Daoy (cell line): ENCODE measurements around the gene ATP2A3. TPM values are rescaled to one million over a fixed set of nuclear protein-coding genes. Genes with fewer than 3 reads are reported as not detected.
A peak's percentile ranks its signal among the peaks of the same experiment; 100 is the strongest.

Experiments
- DNase-seq: peaks from one replicate; pipeline ENCODE4 v3.0.0-alpha.2; 2015; ENCODE audit warnings: low read depth
- total RNA-seq: library from RNA; depleted of rRNA; stranded (reverse); fragments of >200 nt; shearing (Covaris generic); gene quantifications from 2 replicates; pipeline ENCODE4 v1.2.3, GENCODE V29; 2014; rRNA removed

The ATP2A3 gene
- total RNA-seq, result 0.57 and 0.80 TPM in 2 replicates

- DNase-seq, result peak; percentile 42
Observed at GRCh38 chr17:3964203-3965117, at the start of gene ATP2A3. ATP2A3 (minus strand) TSS chr17:3964437; CDS start chr17:3964291, 146 bp downstream.

DNA sequence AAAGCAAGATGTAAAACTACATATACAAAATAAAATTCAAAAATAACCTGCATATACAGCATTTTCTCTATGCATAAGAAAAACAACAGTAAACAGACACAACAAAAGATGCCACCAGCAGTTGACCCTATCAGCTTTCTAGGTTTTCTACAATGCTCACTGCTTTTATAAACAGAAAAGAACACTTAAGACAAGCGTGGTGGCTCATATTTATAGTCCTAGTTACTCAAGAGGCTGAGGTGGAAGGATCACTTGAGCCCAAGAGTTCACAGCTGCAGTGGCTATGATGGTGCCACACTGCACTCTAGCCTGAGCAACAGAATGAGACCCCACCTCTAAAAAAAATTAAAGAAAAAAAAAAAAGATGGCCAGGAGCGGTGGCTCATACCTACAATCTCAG, 46.5 kb upstream of the ATP2A3 start:
- DNase-seq, result no peak

GRCh38 chr17:4009186-4009785, 45.0 kb upstream of the ATP2A3 start:
- DNase-seq, result no peak

GRCh38 chr17:4008441-4009185, 44.4 kb upstream of the ATP2A3 start:
- DNase-seq, result no peak

DNA sequence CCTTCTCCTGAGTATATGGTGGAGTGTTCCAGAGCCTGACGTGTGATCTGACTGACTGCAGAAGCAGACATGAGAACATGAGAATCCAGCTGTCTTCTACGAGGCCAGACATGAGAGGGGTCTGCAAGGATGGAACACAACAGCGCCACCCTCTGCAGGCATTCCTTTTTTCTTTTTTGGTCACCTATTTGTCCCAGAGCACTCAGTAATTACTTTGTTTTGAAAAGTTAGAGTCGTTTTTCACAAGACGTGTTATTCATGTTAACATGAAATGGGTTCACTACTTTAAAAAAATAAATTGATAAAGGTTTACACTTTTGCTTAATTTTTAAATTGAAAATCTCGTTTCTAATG, 43.8 kb upstream of the ATP2A3 start:
- no peak for DNase-seq

DNA sequence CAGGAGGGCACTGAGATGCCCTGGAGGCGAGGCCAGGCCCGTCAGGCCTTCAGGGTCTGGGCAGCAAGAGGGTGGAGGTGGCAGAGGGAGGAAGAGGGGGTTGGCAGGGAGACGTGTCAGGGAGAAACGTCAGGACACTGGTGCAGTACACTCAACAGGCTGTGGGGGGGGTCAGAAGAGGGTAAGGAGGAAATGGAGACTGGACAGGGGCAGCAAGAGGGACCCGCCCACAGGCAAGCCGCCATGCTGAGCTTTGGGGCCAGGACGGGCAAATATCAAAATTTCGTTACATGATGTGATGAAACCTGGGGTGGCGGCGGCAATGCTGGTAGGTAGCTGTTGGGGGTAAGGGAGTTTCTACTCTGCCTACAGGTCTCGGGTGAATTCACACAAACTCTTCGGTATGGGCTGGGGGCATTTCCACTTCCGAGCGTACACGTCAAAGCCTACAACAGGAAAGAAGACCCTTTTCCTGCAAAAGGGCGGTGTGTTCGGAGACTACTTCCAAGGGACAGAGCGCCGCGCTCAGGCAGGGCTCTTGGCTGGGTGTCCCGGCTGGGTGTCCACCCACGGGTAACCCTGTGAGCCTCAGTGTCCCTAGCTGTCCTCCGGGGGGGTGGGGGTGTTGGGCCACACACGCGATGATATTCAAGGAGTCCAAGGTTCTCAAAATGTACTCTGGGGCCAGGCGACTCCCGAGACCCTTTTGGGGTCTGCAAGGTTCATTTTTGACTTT, 43.3 kb upstream of the ATP2A3 start:
- DNase-seq, result no peak

GRCh38 chr17:4006745-4007211, 42.5 kb upstream of the ATP2A3 start:
- DNase-seq, result no peak

GRCh38 chr17:4006165-4006589, 41.9 kb upstream of the ATP2A3 start:
- DNase-seq, result no peak

DNA sequence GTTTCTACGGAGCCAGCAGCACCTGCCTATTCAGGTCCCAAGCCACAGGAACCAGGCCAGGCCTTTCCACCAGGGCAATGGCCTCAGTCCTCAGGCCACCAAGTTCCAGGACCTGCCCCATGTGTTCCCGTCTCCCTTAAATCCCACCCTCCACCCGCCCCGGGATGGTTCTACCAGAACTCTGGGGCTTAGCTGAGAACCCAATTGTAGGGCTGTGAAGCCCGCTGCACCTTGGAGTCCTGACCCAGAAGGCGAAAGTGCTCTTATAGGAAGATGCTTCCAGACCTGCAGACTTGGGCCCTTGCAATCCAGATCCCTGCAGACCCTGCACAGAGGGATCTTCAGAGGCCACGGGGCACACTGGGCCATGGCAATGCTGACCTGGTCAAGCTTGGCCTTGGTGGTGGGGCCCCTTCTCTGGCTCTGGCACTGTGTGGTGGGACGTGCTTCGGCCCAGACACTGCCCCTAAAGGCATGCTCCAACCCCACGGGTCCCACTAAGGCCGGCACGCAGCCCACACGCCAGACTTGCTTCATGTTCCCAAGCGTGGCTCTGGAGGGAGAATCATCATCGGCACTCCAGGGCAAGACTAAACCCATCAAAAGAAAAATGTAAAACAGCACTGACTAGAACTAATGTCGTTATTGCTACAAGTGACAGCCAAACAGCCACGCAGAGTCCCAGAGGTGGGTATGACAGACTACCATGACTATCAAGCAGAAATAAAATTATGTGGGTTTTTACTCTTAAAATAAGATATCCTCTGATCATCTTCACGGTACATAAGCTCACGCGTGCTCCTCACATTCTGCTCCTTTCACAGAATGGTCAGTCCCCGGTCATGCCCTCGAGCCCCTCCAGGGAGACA, 41.3 kb upstream of the ATP2A3 start:
- DNase-seq, result no peak

DNA sequence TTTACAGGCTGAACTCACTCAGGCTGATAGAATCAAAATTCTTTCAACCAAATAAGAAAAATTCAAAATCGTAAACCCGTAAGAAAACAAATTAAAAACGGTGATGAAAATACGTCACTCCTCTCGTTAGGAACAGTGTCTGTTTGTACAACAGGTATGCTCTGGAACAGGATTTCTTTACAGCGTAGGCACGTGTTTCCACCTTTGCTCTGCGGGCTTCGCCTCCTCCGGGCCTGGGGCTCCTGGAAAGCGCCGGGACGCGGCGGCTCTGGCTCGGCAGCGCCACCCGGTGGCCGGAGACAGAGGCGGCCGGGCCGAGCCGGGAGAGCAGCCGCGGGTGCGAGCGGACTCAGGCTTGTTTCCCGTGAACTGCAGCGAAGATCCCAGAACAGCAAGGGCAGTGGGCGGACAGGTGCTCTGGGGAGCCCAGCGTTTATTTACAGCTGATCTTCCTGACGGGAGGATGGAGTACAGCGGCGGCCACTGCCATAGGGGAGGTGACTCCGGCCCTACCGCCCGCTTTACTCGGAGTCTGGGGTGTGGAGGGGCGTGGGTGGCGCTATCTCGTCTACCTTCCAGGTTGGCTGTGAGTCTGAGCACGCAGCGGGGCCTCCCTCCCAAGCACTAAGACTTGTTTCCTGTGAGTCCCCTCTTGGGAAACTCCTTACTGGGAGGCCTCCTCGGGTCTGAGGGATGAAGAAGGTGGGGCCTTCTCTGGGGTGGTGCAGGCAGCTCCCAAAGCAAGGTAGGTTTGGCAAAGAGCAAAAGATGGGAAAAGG, 40.5 kb upstream of the ATP2A3 start:
- DNase-seq, result peak; percentile 67

- no peak for DNase-seq
Observed at GRCh38 chr17:4003501-4004421, 39.5 kb upstream of the ATP2A3 start.

GRCh38 chr17:4003131-4003500, 38.9 kb upstream of the ATP2A3 start:
- no peak for DNase-seq

DNA sequence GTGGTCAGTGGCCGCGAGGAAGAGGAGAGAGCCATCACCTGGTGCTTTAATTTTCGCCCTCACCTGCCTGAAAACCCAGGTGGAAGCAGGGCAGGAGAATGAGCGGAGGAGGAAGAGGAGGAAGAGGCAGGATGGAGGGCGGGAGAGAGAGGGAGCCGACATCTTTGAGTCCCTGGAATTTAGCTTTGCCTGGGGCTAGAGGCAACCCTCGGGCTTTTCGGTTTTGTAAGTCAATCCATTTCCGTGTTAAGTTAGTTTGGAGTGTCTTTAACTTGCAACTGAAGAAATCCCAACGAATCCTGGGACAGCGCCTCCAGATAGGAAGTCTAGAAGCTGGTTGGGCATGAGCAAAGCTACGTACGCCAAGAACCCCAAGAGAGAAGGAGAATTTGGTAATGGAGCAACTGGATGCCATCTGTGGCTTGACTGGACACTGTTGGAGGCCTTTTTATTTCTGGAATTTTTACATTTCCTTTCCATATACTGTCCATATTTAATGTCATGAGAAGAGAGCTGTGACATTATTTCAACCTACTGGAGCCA, 36.9 kb upstream of the ATP2A3 start:
- no peak for DNase-seq

GRCh38 chr17:3998436-3998835, 34.2 kb upstream of the ATP2A3 start:
- no peak for DNase-seq

GRCh38 chr17:3995067-3995466, 30.8 kb upstream of the ATP2A3 start:
- DNase-seq, result no peak

- DNase-seq, result no peak
Observed at GRCh38 chr17:3994221-3994576, 30.0 kb upstream of the ATP2A3 start.

GRCh38 chr17:3993493-3994220, 29.4 kb upstream of the ATP2A3 start:
- no peak for DNase-seq

- no peak for DNase-seq
Observed at GRCh38 chr17:3992370-3992769, 28.1 kb upstream of the ATP2A3 start.
